HG03196 (cell line): ENCODE measurements around the gene TMEM259.

Experiments
- ATAC-seq: cut with Tn5 transposase; IDR thresholded peaks from one replicate; pipeline ENCODE4 v1.9.1; 2021; ENCODE audit not compliant: unreplicated experiment

TMEM259 gene

GRCh38 chr19:964116-964520, 56.8 kb downstream of the TMEM259 start:
- no peak for ATAC-seq

DNA sequence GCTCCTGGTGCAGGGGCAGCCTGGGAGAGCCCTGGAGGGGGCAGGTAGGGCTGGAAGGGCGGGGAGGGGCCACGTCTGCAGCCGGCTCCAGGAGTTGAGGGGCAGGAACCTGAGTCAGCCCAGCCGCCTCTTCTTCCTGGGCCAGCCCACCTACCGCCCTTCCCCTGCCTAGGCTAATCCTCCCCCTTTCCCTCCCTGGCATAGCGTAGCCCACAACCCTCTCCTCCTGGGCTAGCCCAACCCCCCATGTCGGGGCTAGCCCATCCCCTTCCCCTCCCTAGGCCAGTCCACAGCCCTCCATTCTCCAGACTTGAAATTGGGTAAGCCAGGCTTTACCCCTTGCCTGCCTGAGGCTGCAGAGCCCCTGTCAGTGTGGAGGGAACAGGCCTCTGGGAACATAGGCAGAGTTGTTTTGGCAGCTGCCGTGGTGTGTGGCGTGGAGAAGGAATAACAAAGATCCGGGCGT, 57.4 kb downstream of the TMEM259 start:
- no peak for ATAC-seq

DNA sequence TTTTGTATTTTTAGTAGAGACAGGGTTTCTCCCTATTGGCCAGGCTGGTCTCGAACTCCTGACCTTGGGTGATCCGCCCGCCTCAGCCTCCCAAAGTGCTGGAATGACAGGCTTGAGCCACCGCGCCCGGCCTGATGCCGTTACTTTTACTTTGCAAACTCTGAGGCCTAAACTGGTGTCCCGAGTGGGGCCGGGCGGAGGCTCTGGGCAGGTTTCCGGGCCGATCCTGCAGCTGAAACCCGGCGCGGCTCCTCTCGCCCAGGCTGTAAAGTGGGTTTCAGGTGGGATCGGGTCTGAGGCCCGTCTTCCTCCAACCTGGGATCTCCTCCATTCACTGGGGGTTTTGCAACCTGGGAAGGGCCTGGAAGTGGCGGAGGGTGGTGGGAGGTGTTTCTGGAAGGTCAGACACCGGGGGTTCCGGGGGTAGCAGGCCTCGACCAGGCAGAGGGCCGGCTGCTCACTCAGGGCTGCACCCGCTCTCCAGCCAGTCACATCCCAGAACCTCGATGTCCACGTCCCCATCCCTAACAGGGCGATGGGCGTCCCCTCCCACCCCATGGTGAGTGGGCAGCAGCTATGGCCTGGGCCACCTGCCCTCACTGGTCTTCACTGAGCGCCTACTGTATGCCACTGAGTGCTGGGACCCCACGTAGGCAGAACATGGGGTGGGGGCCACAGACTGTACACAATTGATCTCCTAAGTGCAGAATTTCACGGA, 58.1 kb downstream of the TMEM259 start:
- no peak for ATAC-seq

DNA sequence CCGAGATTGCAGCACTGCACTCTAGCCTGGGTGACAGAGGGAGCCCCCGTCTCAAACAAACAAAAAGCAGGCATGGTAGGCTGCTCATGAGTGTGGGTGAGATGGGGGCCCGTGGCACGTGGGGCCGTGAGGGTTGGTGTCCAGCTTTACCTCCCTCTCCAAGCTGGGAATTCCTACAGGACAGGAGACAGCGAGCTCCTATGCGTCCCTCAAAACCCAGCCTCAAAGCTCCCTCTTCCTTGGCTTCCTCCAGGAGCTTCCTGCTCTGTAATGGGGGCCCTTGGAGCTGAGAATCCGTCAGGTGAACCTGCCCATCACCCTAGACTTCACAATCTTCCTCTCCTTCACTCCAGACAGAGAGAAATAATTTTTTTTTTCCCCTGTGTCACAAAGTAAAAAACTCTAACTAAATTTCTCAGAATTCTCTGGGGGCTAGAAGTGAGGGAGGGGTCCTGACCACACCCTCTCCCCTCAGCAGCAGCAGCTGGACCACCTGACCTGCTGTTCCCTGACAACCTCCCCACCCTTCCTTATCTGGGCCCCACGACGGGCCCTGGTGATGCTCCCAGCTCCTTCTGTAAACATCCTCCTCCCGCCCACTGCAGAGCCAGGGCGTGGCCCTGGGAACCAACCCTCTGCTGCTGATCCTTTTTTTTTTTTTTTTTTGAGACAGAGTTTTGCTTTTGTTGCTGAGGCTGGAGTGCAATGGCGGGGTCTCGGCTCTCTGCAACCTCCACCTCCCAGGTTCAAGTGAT, 58.9 kb downstream of the TMEM259 start:
- ATAC-seq: no peak

DNA sequence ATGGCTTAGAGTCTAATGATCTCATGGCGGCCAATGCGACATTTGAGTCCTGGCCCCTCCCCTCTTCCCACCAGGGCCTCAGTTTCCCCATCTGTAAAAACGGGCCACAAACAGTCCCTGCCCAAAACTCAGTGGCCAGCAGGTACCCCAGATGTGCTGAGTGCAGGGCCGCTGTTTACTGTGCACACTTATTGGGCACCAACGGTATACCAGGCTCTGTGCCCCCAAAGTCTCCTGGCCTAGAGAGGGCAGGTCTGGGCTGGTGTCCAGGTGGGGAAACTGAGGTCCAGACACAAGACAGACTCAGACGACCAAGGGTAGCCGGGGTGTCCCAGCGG, 60.4 kb downstream of the TMEM259 start:
- ATAC-seq: no peak

GRCh38 chr19:960020-960419, 60.9 kb downstream of the TMEM259 start:
- no peak for ATAC-seq
